ENCODE data around the gene DDX53.

DDX53 gene
- 0 reads per million in 9 experiments for total RNA-seq

DNA sequence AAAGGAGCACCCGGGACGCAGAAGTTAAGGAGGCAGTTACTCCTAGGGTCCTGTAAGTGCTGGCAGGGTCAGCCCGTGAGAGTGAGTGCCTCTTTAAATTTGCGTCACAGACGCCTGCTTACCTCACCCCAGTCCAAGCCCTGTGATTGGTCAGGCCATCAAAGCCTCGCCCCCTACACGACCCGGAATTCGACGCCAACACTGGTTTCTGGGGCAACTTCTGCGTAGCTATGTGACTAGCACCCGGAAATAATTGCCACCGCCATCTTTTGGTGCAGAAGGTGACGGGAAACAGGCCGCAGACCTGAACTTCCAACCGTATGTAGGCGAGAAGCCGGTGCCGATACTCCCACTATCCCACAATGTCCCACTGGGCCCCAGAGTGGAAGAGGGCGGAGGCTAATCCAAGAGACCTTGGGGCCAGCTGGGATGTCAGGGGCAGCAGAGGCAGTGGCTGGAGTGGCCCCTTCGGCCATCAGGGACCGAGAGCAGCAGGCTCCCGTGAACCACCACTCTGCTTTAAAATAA lies at the start of gene DDX53:
TSS of gene DDX53 (plus strand) at position 265 of the 528 bp plus-strand sequence. CDS start at position 363, 98 bp downstream.
- H3K9me3 Mint-ChIP-seq, result no peaks in the 10 kb centered on the region
- H3K27ac Mint-ChIP-seq, result no peak within 1 kb of the TSS
- no peaks in the 10 kb centered on the region for H3K4me1 Mint-ChIP-seq (ENCODE audit: low read depth in 2 of 2)
- H3K36me3 Mint-ChIP-seq (ENCODE audit: insufficient read depth), result no peaks in the 10 kb centered on the region
- DNase-seq, result no peak
- no peak for ATAC-seq (replicated peaks)
- H3K27me3 Mint-ChIP-seq, result no peaks in the 10 kb centered on the region
- H3K4me3 Mint-ChIP-seq, result no peak within 1 kb of the TSS

DNA sequence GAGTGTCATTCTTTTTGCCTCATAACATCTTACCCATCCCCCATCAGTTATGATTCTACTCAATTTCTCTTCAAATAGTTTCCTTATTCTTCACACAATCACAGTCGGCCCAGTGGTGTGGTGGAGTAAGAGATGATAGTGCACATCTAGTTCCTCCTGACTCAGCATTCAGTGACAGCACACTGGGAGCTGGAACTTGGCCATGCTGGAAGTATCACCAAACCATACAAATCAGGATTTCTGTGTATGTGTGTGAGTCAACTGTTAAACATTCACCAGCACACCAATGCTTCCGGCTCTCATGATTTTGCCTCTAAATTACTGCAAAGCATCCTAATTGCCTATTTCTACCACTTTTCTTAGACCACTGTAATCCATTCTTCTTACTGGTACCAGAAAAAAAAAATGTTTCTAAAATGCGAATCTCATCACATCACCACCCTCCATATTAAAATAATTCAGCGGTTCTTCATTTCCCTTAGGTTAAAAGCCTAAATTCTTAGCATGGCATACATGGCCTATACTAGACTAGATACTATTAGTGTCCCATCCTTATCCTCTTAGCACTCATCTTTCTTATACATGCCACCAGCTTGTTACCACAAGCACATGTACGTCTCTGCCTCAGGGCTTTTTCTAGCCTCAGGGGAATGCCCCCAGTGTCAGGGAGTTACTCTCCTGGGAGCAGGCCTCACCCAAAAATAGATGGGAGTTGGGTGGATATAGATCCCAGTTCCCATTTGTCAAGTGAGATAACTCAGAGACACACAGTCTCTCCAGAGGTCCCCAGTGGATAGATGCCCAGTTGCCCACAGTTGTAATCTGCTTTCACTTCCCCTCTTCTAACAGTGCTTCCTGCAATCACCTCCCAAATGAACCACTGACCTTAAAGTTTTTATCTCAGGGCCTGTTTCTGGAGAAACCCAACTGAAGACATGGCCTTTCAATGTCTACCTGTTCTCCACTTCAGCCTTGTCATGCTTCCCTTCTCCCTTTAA lies 49.2 kb upstream of the DDX53 start:
- no peak for ATAC-seq (replicated peaks)
- no peak overlapping the region for H3K4me3 Mint-ChIP-seq
- no peaks in the 10 kb centered on the region for H3K4me1 Mint-ChIP-seq (ENCODE audit: low read depth in 2 of 2)
- H3K36me3 Mint-ChIP-seq (ENCODE audit: insufficient read depth), result no peaks in the 10 kb centered on the region
- no peaks in the 10 kb centered on the region for H3K27me3 Mint-ChIP-seq
- DNase-seq, result no peak
- no peak overlapping the region for H3K27ac Mint-ChIP-seq
- H3K9me3 Mint-ChIP-seq, result peaks cover 8% of the 10 kb centered on the region in 2 donors

DNA sequence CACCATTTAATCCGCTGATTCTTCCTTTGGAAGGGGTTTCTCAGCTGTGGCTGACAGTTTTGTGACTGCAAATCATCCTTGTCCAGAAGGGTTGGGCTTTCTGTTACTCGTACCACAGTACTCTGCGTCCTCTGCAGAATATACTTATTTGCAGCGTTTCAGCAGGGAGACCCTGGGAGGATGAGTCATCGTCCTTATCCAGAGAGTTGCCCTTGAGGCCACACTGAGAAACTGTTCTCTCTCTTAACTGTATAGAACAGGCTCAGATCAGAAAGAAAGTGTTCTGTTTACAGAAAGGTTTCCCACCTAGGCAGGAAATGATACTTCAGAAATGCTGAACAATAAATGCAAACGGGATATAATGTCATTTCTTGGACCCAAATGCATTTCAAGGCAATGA lies 47.8 kb upstream of the DDX53 start:
- ATAC-seq (replicated peaks) (no peak), DNase-seq (no peak)
- H3K9me3 Mint-ChIP-seq, result peaks cover 8 to 14% of the 10 kb centered on the region in 2 donors
- H3K4me3 Mint-ChIP-seq, result no peak overlapping the region
- no peaks in the 10 kb centered on the region for H3K36me3 Mint-ChIP-seq (ENCODE audit: insufficient read depth)
- H3K4me1 Mint-ChIP-seq (ENCODE audit: low read depth in 2 of 2), result no peaks in the 10 kb centered on the region
- no peaks in the 10 kb centered on the region for H3K27me3 Mint-ChIP-seq
- H3K27ac Mint-ChIP-seq, result no peak overlapping the region

DNA sequence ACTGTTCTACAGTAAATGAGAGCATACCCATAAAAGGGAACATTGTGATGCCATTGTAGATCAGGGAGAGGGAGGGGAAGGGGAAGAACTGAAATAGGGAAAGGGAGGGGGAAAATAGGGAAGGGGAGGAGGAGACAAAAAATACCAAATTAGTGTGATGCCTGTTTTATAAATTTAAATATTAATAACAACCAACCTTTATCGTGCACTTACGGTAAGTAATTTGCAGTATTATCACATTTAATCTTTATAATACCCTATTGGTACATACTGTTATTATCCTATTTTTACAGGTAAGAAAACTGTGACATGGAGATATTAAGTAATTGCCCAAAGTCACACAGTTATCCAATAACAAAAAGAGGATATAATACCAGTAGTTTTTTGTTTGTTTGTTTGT lies 41.5 kb upstream of the DDX53 start:
- DNase-seq (no peak), ATAC-seq (replicated peaks) (no peak)
- Mint-ChIP-seq H3K27me3 (no peaks in the 10 kb centered on the region), H3K4me1 (ENCODE audit: low read depth in 2 of 2) (no peaks in the 10 kb centered on the region), H3K4me3 (no peak overlapping the region), H3K27ac (no peak overlapping the region), H3K36me3 (ENCODE audit: insufficient read depth) (no peaks in the 10 kb centered on the region), H3K9me3 (peaks cover 2 to 6% of the 10 kb centered on the region in 2 donors)

DNA sequence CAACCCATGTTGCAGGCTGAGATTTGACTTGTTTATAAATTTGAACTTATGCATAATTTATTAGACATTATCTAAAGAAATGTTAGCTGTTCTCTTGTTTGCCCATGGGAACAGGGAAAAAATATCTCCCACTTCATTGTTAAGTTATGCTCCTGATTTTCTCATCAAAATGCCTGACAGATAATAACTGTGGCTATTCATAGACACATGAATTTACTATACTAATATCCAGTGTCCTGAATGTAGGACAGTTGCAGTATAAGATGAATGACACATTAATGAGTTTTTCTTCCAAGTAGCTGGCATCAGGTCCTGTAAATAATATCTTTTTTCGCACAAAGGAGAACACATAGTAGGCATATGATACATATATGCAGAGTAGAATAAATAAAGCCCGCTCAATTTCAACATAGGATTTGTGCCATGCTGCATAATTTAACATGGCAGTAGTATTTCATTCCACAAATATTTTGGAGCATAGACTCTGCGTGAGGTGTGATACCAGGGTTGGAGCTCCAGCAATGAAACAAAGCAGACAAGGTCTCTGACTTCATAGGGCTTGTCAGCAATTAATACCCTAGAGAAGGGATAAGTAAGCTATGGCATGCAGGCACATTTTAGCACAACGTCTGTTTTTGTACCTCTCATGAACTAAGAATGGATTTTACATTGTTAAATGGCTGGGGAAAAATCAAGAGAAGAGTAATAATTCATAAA lies 40.4 kb upstream of the DDX53 start:
- Mint-ChIP-seq H3K36me3 (ENCODE audit: insufficient read depth) (no peaks in the 10 kb centered on the region), H3K27me3 (no peaks in the 10 kb centered on the region), H3K27ac (no peak overlapping the region), H3K4me3 (no peak overlapping the region), H3K9me3 (peaks cover 2 to 6% of the 10 kb centered on the region in 2 donors), H3K4me1 (ENCODE audit: low read depth in 2 of 2) (no peaks in the 10 kb centered on the region)
- ATAC-seq (replicated peaks), result no peak
- DNase-seq, result no peak

DNA sequence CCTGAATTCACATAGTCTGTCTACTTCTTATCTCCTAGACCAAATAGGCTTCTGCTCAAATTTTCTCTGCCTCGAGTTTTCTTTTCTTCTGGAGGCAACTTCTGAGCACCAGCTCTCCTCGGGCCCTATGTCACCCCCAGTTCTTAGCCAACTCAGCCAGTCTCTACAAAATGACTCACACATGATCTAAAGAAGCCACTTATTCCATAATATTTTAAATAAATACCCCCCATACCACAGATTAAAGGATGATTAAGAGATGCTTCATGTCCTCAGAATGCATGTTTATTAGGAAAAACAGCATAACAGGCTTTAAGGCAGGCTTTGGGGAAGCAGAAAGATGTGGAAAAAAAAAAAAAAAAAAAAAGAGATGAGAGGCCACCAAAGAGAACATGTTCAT lies 36.6 kb upstream of the DDX53 start:
- no peaks in the 10 kb centered on the region for H3K4me1 Mint-ChIP-seq (ENCODE audit: low read depth in 2 of 2)
- no peak overlapping the region for H3K27ac Mint-ChIP-seq
- no peaks in the 10 kb centered on the region for H3K36me3 Mint-ChIP-seq (ENCODE audit: insufficient read depth)
- DNase-seq (no peak), ATAC-seq (replicated peaks) (no peak)
- no peaks in the 10 kb centered on the region for H3K27me3 Mint-ChIP-seq
- H3K9me3 Mint-ChIP-seq, result peaks cover 2 to 5% of the 10 kb centered on the region in 2 donors
- no peak overlapping the region for H3K4me3 Mint-ChIP-seq

DNA sequence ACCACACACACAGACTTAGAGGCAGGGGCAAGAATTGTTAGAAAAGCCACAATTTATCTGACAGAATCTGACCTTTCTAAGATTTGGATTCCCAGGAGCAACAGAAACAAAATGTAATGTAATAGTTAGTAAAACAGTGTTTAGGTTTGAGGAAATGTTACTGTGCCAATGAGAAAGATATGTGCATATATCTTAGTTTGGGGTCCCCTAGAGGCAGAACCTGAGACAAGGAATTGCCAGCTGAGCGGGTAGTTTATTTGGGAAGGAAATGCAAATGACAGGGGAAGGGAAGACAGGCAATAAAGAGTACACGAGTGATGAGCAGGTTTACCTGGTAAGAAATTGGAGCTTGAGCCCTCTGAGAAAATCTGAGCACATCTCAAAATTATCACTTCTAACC lies 31.3 kb upstream of the DDX53 start:
- no peak overlapping the region for H3K4me3 Mint-ChIP-seq
- H3K9me3 Mint-ChIP-seq, result peaks cover 0 to 5% of the 10 kb centered on the region in 2 donors
- no peak for DNase-seq
- H3K4me1 Mint-ChIP-seq (ENCODE audit: low read depth in 2 of 2), result no peaks in the 10 kb centered on the region
- no peaks in the 10 kb centered on the region for H3K27me3 Mint-ChIP-seq
- ATAC-seq (replicated peaks), result no peak
- no peak overlapping the region for H3K27ac Mint-ChIP-seq
- H3K36me3 Mint-ChIP-seq (ENCODE audit: insufficient read depth), result no peaks in the 10 kb centered on the region

DNA sequence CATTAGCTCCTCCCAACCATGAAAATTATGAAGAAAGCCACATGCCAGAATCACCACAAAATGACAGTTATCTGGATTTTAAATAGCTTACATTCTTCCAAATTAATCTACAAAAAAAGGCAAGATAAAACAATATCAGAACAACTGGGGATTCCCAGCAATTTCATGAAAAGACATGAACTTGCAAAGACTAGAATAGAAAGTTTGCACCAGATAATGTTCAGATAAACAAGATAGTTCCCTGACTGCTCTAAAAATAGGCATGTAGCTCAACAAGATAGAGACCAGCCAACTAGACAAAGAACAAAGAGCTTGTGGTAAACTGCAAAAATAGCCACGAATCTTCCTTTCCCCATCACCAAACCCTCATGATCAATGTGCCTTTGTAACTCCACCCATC lies 30.3 kb upstream of the DDX53 start:
- Mint-ChIP-seq H3K9me3 (peaks cover 0 to 5% of the 10 kb centered on the region in 2 donors), H3K27me3 (no peaks in the 10 kb centered on the region), H3K4me1 (ENCODE audit: low read depth in 2 of 2) (no peaks in the 10 kb centered on the region), H3K4me3 (no peak overlapping the region), H3K36me3 (ENCODE audit: insufficient read depth) (no peaks in the 10 kb centered on the region), H3K27ac (no peak overlapping the region)
- ATAC-seq (replicated peaks) (no peak), DNase-seq (no peak)

DNA sequence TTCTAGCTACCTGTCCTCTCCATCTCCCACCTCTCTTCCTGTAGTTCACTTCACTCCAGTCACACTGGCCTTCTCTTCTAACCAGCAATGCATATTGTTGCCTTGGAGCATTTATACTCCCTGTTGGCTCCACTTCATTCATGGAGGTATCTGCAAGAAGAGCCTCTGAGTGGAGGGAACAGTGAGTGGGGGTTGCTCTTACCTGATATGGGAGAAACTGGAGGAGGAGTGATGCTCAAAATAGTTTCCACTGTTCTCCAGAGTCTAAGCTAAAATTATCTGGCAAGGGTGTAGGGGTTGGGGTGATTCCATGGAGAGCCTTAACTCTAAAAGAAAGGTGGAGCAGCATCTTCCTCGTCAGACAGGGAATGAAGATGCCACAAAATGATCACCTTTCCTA lies 28.9 kb upstream of the DDX53 start:
- H3K9me3 Mint-ChIP-seq, result peaks cover 0 to 4% of the 10 kb centered on the region in 2 donors
- H3K4me1 Mint-ChIP-seq (ENCODE audit: low read depth in 2 of 2), result no peaks in the 10 kb centered on the region
- H3K27ac Mint-ChIP-seq, result no peak overlapping the region
- no peaks in the 10 kb centered on the region for H3K36me3 Mint-ChIP-seq (ENCODE audit: insufficient read depth)
- no peaks in the 10 kb centered on the region for H3K27me3 Mint-ChIP-seq
- ATAC-seq (replicated peaks), result no peak
- no peak for DNase-seq
- H3K4me3 Mint-ChIP-seq, result no peak overlapping the region

DNA sequence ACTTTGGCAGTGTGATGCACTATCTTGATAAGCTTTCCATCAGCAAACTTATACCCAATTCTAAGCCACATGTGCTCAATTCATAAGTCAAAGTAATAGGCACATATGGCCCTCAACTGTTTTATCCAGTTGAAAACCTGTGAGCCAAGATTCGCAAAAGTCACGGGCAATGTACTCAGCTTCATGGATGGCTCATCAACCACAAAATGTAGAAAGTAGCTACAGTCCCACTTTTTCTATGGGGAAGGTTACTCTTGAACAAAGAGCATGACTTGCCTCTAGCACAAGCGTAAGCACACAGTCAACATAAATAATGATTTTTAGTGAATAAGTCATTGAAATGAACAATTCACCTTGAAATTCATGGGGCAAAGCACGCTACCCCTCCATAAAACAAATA lies 25.1 kb upstream of the DDX53 start:
- Mint-ChIP-seq H3K36me3 (ENCODE audit: insufficient read depth) (no peaks in the 10 kb centered on the region), H3K27ac (no peak overlapping the region), H3K9me3 (peaks cover 0 to 1% of the 10 kb centered on the region in 2 donors), H3K4me1 (ENCODE audit: low read depth in 2 of 2) (no peaks in the 10 kb centered on the region), H3K27me3 (no peaks in the 10 kb centered on the region), H3K4me3 (no peak overlapping the region)
- ATAC-seq (replicated peaks) (no peak), DNase-seq (no peak)

DNA sequence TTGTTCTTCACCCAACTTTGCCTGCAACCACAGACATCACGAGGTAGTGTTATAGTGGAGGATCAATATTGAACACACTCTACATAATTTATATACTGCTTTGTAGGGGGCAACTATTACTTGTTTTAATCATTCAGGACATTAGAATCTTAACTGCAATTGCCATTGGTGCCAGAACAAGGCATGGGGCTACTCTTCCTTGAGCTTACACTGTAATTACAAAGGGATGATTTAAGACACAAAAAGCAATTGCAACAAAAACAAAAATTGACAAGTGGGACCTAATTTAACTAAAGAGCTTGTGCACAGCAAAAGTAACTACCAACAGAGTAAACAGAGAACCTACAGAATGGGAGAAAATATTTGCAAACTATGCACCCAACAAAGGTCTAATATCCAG lies 24.0 kb upstream of the DDX53 start:
- no peak for ATAC-seq (replicated peaks)
- no peak for DNase-seq
- Mint-ChIP-seq H3K36me3 (ENCODE audit: insufficient read depth) (no peaks in the 10 kb centered on the region), H3K4me1 (ENCODE audit: low read depth in 2 of 2) (no peaks in the 10 kb centered on the region), H3K27ac (no peak overlapping the region), H3K27me3 (no peaks in the 10 kb centered on the region), H3K9me3 (peaks cover 0 to 1% of the 10 kb centered on the region in 2 donors), H3K4me3 (no peak overlapping the region)

DNA sequence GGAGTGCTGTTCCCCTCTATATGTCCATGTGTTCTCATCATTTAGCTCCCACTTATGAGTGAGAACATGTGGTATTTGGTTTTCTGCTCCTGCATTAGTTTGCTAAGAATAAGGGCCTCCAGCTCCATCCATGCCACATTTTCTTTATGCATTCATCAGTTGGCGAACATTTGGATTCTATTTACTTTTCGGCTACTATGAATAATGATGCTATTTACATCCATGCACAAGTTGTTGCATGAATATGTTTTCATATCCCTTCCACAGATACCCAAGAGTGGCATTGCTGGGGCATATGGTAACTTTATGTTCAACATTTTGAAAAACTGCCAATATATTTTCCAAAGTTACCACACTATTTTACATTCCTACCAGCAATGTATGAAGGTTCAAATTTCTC lies 13.8 kb upstream of the DDX53 start:
- Mint-ChIP-seq H3K4me1 (ENCODE audit: low read depth in 2 of 2) (no peaks in the 10 kb centered on the region), H3K27ac (no peak overlapping the region), H3K9me3 (peaks cover 0 to 6% of the 10 kb centered on the region in 2 donors), H3K27me3 (no peaks in the 10 kb centered on the region), H3K36me3 (ENCODE audit: insufficient read depth) (no peaks in the 10 kb centered on the region), H3K4me3 (no peak overlapping the region)
- DNase-seq (no peak), ATAC-seq (replicated peaks) (no peak)

DNA sequence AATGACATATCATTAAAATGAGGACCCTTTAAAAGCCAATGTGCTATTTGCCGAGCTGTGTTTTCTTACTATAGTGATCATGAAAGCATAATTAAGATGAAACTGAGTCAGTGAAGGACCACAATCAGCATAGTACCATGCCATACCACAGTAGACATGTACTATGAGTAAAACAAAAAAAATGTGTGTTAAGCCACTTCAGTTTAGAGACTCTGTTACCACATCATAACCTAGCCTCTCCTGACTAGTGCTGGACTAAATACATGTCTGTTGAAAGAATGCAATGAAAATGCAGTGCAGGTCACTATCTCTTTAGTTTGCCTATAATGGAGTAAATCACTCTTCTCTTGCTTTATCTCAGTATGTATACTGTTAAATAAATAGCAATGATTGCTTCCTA lies 12.3 kb upstream of the DDX53 start:
- ATAC-seq (replicated peaks) (no peak), DNase-seq (no peak)
- Mint-ChIP-seq H3K9me3 (peaks cover 0 to 6% of the 10 kb centered on the region in 2 donors), H3K27ac (no peak overlapping the region), H3K27me3 (no peaks in the 10 kb centered on the region), H3K4me1 (ENCODE audit: low read depth in 2 of 2) (no peaks in the 10 kb centered on the region), H3K4me3 (no peak overlapping the region), H3K36me3 (ENCODE audit: insufficient read depth) (no peaks in the 10 kb centered on the region)
